Erythroblast (primary cell): ENCODE results near the gene MARCOL.

Experiments used
- GATA1 ChIP-seq: IDR thresholded peaks from 2 replicates; pipeline ENCODE4 v1.6.1; 2011; ENCODE audit warnings: low read depth, mild to moderate bottlenecking, control low read depth, low read length, moderate library complexity
- POLR2A ChIP-seq: IDR thresholded peaks from 2 replicates; pipeline ENCODE4 v1.6.1; 2011; ENCODE audit warnings: mild to moderate bottlenecking, low read length

GRCh38 chr5:148191010-148191409 is 47.3 kb upstream of the MARCOL start:
- TF ChIP-seq POLR2A (no peak), GATA1 (no peak)
